Tibial artery (tissue), 4 donors: ENCODE measurements around the gene OR8A1.

Experiments used
- DNase-seq, 2 donors: peaks; one replicate each; pipeline ENCODE4 v3.0.0-alpha.2; 2019
- H3K27ac ChIP-seq, 2 donors: fragments of 200-600 bp; sonication (generic) in 1 of 2; 1 replicate in 1 of 2; 2 replicates in 1 of 2; pipeline ENCODE4 v1.5.1; 2018 to 2019; ENCODE audit warnings: mild to moderate bottlenecking in 1 of 2
- H3K27me3 ChIP-seq, 2 donors: fragments of 200-600 bp; sonication (generic) in 1 of 2; one replicate each; pipeline versions ENCODE4 v1.5.1 to v1.6.0; 2016 to 2019
- H3K36me3 ChIP-seq, 3 donors: fragments of 200-600 bp; sonication (generic) in 2 of 3; one replicate each; pipeline ENCODE4 v1.5.1; 2016 to 2019; ENCODE audit warnings: mild to moderate bottlenecking in 2 of 3
- H3K4me1 ChIP-seq, 4 donors: fragments of 200-600 bp; sonication (generic) in 2 of 4; 1 replicate in 3 of 4; 2 replicates in 1 of 4; pipeline ENCODE4 v1.5.1; 2016 to 2019
- H3K4me3 ChIP-seq, 2 donors: fragments of 200-600 bp; sonication (generic) in 1 of 2; 1 replicate in 1 of 2; 2 replicates in 1 of 2; pipeline ENCODE4 v1.5.1; 2018 to 2019; ENCODE audit warnings: mild to moderate bottlenecking in 2 of 2
- H3K9me3 ChIP-seq, 3 donors: fragments of 200-600 bp; sonication (generic) in 1 of 3; one replicate each; pipeline ENCODE4 v1.5.1; 2016 to 2019
- CTCF ChIP-seq, 2 experiments: fragments of 200-600 bp in 1 of 2; fragments of 450-650 bp in 1 of 2; IDR thresholded peaks; one replicate each; pipeline ENCODE4 v1.5.1; 2017 to 2019; ENCODE audit warnings: antibody characterized with exemption in 2 of 2, mild to moderate bottlenecking in 1 of 2, moderate library complexity in 1 of 2
- intact Hi-C: fragments of 100-400 bp; cut with DNase I; formaldehyde crosslinking; loops from one replicate; pipeline ENCODE4 v1.15.0; 2023; ENCODE audit warnings: low total_unique reads

The OR8A1 gene

GRCh38 chr11:124551987-124552386 is 17.8 kb upstream of the OR8A1 start:
- intact Hi-C loops, result no loop called here
- TF ChIP-seq CTCF (IDR thresholded peaks at IDR 0.05), result no peak
- no peaks in the 10 kb centered on the region for H3K4me1 ChIP-seq
- H3K27me3 ChIP-seq, result no peaks in the 10 kb centered on the region
- no peaks in the 10 kb centered on the region for H3K36me3 ChIP-seq
- H3K9me3 ChIP-seq, result no peaks in the 10 kb centered on the region
- no peak overlapping the region for H3K27ac ChIP-seq
- no peak for DNase-seq
- no peak overlapping the region for H3K4me3 ChIP-seq

DNA sequence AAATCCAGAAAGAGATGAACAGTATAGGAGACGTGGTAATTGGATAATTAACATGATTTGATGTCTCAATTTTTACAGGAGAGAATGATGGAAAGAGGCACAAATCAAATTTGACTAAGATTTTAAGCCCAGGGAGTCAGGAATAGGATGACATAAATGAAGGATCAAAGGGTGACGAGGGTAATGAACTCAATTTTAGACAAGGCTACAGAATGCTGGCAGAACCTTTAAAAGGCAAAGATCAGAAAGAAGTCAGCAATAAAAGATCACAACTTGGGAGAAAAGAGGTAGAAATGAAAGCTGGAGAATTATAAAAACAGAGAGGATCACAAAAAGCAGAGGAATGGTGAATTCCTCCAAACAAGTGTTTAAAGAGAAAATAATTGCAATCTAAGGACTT is 13.0 kb upstream of the OR8A1 start:
- no peaks in the 10 kb centered on the region for H3K27me3 ChIP-seq
- H3K27ac ChIP-seq, result no peak overlapping the region
- no peaks in the 10 kb centered on the region for H3K9me3 ChIP-seq
- H3K4me1 ChIP-seq, result no peaks in the 10 kb centered on the region
- no peaks in the 10 kb centered on the region for H3K36me3 ChIP-seq
- no peak for DNase-seq
- intact Hi-C loops, result no loop called here
- TF ChIP-seq CTCF (IDR thresholded peaks at IDR 0.05), result no peak
- no peak overlapping the region for H3K4me3 ChIP-seq

- Histone ChIP-seq H3K27me3 (no peaks in the 10 kb centered on the region), H3K27ac (no peak overlapping the region), H3K36me3 (no peaks in the 10 kb centered on the region), H3K4me1 (no peaks in the 10 kb centered on the region), H3K4me3 (no peak overlapping the region), H3K9me3 (no peaks in the 10 kb centered on the region)
- intact Hi-C loops, result no loop called here
- DNase-seq, result no peak
- TF ChIP-seq CTCF (IDR thresholded peaks at IDR 0.05), result no peak
These were observed 363 bp downstream of the OR8A1 start for GRCh38 chr11:124570160-124570559.

DNA sequence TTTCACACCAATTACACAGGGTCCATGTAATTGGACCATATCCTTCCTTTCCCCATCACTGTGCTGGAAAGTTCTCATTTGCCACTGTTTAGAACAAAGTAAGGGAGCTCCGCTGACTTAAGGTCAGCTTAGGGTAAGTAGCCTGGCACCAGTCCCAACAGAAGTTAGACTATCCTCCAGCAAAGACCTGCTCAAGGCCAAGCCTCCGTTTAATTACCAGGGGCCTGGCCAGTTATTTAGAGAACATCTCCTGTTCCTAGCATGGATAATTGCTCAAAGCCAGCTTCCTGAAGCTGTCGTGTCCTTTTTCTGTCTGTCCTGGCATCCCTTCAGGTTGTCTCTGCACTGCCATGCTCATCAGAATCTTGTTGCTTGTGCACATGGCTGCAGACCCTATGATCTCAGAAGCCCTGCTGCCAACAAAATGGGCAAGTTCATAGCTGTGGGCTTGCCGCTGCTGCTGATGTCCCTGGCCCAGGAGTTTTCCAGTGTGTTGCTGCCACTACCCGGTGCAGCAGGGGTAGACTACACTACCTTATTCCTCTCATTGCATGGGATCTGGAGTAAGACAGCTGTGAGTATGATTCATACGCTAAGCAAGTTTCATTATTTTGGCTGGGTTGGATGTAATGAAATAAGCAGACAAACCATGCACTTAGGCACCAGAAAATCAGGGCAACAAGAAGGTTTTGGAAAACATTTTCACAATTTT is 8.1 kb downstream of the OR8A1 start:
- Histone ChIP-seq H3K4me3 (no peak overlapping the region), H3K27ac (no peak overlapping the region), H3K9me3 (no peaks in the 10 kb centered on the region), H3K27me3 (no peaks in the 10 kb centered on the region), H3K36me3 (no peaks in the 10 kb centered on the region), H3K4me1 (no peaks in the 10 kb centered on the region)
- no peak for DNase-seq
- intact Hi-C loops, result no loop called here
- TF ChIP-seq CTCF (IDR thresholded peaks at IDR 0.05), result no peak

DNA sequence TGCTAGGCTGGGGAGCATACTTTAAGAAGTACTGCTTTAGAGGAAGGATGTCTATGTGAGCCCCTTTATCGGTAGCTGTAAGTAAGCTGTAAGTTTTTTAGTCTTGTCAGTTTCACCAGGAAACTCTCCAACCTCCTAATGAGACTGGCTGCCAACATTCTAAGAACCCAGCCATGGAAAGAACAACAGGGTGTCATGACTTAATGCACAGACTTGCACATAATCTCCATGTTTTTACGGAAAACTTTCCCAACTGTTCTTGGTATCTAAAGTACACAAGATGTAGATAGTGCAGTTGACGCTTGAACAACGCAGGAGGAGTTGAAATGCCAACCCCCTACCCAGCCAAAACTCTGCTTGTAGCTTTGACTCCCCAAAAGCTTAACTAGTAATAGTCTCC is 9.0 kb downstream of the OR8A1 start:
- Histone ChIP-seq H3K4me3 (no peak overlapping the region), H3K27me3 (no peaks in the 10 kb centered on the region), H3K27ac (no peak overlapping the region), H3K36me3 (no peaks in the 10 kb centered on the region), H3K9me3 (no peaks in the 10 kb centered on the region), H3K4me1 (no peaks in the 10 kb centered on the region)
- intact Hi-C loops, result no loop called here
- no peak for TF ChIP-seq CTCF (IDR thresholded peaks at IDR 0.05)
- no peak for DNase-seq

DNA sequence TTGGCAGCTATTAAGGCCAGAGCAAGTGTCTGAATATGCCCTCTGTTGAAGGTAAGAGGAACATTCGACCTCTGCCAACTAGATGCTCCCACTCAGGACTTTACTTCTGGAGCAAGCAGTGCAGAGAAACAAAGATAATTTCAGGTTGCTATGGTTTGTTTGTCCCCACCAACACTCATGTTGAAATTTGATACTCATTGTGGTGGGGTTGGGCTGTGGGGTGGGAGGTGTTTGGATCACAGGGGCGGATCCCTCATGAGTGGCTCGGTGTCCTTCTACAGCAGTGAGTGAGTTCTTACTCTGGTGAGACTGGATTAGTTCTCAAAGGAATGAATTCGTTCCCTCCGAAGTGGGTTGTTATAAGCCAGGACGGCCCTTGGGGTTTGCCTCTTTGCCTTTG is 12.0 kb downstream of the OR8A1 start:
- no peaks in the 10 kb centered on the region for H3K27me3 ChIP-seq
- H3K4me3 ChIP-seq, result no peak overlapping the region
- H3K36me3 ChIP-seq, result no peaks in the 10 kb centered on the region
- intact Hi-C loops, result loop anchor here (10.0 kb wide), 1 partner anchor 507 kb away; no protein-coding TSS in a partner anchor
- H3K27ac ChIP-seq, result no peak overlapping the region
- H3K9me3 ChIP-seq, result no peaks in the 10 kb centered on the region
- no peak for DNase-seq
- no peak for TF ChIP-seq CTCF (IDR thresholded peaks at IDR 0.05)
- no peaks in the 10 kb centered on the region for H3K4me1 ChIP-seq
